SK-N-MC (cell line): ENCODE data around the gene ZC2HC1C.

Source experiments
- EZH2 ChIP-seq: fragments of 200-600 bp; sonication (generic); IDR thresholded peaks from one replicate; pipeline ENCODE4 v1.6.1; 2017; ENCODE audit warnings: antibody characterized with exemption
- POLR2AphosphoS5 ChIP-seq: IDR thresholded peaks from 2 replicates; pipeline ENCODE4 v1.6.1; 2012; ENCODE audit warnings: mild to moderate bottlenecking, low read depth, low read length, borderline replicate concordance

DNA sequence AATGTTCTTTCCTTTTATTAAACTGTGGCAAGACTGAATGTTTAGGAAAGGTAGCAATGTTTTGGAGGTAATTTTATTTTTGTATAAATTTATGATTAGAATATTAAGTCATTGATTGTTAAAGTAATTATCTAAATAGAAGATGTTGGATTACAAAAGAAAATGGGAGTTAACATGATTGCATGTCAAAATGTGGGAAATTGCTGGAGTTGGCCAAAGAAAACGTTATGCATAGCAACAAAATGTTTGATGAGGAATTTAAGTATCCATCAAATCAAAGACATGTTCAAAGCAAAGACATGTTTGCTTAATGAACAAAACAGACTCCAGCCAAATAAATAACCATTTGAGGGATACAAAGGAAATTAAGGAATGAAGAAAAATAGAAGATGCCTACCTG lies 15.0 kb upstream of the ZC2HC1C start:
- TF ChIP-seq POLR2AphosphoS5: no peak
- no peak for TF ChIP-seq EZH2
